Neutrophil (primary cell): ENCODE measurements around the gene ZNF385C.

ENCODE experiments used
- H3K27ac ChIP-seq: fragments of 200-600 bp; sonication (generic); 2 replicates; pipeline ENCODE4 v1.5.1; 2016; ENCODE audit warnings: mild to moderate bottlenecking, moderate library complexity
- H3K27me3 ChIP-seq: fragments of 200-600 bp; sonication (generic); 2 replicates; pipeline ENCODE4 v1.6.0; 2016; ENCODE audit warnings: mild to moderate bottlenecking
- H3K36me3 ChIP-seq: fragments of 200-600 bp; sonication (generic); 2 replicates; pipeline ENCODE4 v1.5.1; 2017
- H3K4me1 ChIP-seq, 2 experiments: fragments of 200-600 bp in 1 of 2; sonication (generic) in 1 of 2; 1 replicate in 1 of 2; 2 replicates in 1 of 2; pipeline versions ENCODE4 v1.5.1 to v1.6.1; 2013 to 2016; ENCODE audit warnings: low read depth in 1 of 2, low read length in 1 of 2, mild to moderate bottlenecking in 1 of 2, moderate library complexity in 1 of 2; ENCODE audit not compliant: control insufficient read depth in 1 of 2, insufficient read depth in 1 of 2
- H3K4me3 ChIP-seq, 2 experiments: fragments of 200-600 bp in 1 of 2; sonication (generic) in 1 of 2; 1 replicate in 1 of 2; 2 replicates in 1 of 2; pipeline ENCODE4 v1.5.1; 2013 to 2016; ENCODE audit warnings: low read depth in 1 of 2, low read length in 1 of 2, mild to moderate bottlenecking in 1 of 2, moderate library complexity in 1 of 2
- H3K9me3 ChIP-seq: fragments of 200-600 bp; sonication (generic); 2 replicates; pipeline ENCODE4 v1.5.1; 2016
- TF ChIP-seq, protein P1 (sequence below): fragments of 200-600 bp; sonication (generic); IDR thresholded peaks from 2 replicates; pipeline ENCODE4 v1.5.1; 2016; ENCODE audit warnings: antibody characterized with exemption

ZNF385C gene

DNA sequence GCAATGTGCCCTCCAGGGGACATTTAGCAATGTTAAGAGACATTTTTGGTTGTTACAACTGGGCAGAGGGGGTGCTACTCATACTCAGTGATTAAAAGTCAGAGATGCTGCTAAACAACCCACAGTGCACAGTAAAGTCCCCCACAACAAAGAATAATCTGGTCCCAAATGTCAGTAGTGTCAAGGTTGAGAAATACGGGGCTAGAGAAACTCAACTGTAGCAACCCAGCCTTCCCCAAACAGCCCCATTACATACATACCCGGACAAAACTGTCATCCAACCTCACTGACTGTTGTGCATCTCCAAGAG, 101.5 kb downstream of the ZNF385C start:
- Histone ChIP-seq H3K4me1 (peaks cover 13 to 16% of the 10 kb centered on the region in 2 experiments), H3K27ac (no peak overlapping the region), H3K9me3 (no peaks in the 10 kb centered on the region), H3K36me3 (peaks cover 84% of the 10 kb centered on the region), H3K27me3 (no peaks in the 10 kb centered on the region), H3K4me3 (no peak overlapping the region)
- TF ChIP-seq, protein P1, sequence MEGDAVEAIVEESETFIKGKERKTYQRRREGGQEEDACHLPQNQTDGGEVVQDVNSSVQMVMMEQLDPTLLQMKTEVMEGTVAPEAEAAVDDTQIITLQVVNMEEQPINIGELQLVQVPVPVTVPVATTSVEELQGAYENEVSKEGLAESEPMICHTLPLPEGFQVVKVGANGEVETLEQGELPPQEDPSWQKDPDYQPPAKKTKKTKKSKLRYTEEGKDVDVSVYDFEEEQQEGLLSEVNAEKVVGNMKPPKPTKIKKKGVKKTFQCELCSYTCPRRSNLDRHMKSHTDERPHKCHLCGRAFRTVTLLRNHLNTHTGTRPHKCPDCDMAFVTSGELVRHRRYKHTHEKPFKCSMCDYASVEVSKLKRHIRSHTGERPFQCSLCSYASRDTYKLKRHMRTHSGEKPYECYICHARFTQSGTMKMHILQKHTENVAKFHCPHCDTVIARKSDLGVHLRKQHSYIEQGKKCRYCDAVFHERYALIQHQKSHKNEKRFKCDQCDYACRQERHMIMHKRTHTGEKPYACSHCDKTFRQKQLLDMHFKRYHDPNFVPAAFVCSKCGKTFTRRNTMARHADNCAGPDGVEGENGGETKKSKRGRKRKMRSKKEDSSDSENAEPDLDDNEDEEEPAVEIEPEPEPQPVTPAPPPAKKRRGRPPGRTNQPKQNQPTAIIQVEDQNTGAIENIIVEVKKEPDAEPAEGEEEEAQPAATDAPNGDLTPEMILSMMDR, result no peak

DNA sequence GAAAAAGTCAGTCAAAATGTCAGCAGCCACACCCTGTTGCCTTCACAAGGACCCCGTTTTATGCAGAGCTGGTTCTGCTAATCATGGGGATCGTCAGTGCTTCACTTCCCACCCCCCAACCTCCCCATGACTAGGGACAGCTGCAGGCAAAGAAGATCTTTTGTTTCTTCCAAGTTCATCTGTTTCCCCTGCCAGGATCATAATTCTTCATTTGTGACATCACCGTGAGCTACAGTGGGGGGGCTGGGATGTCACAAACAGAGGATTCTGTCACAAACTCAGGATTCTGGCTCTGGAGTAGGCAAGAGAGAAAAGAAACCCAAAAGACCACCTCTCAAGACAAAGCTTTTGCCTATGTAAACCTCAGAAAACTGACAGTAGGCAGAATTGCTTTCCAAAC, 105.7 kb downstream of the ZNF385C start:
- TF ChIP-seq, protein P1, result no peak
- H3K4me3 ChIP-seq, result no peak overlapping the region
- no peaks in the 10 kb centered on the region for H3K9me3 ChIP-seq
- peaks cover 0 to 6% of the 10 kb centered on the region in 2 experiments for H3K4me1 ChIP-seq
- no peak overlapping the region for H3K27ac ChIP-seq
- no peaks in the 10 kb centered on the region for H3K27me3 ChIP-seq
- H3K36me3 ChIP-seq, result peaks cover 100% of the 10 kb centered on the region

DNA sequence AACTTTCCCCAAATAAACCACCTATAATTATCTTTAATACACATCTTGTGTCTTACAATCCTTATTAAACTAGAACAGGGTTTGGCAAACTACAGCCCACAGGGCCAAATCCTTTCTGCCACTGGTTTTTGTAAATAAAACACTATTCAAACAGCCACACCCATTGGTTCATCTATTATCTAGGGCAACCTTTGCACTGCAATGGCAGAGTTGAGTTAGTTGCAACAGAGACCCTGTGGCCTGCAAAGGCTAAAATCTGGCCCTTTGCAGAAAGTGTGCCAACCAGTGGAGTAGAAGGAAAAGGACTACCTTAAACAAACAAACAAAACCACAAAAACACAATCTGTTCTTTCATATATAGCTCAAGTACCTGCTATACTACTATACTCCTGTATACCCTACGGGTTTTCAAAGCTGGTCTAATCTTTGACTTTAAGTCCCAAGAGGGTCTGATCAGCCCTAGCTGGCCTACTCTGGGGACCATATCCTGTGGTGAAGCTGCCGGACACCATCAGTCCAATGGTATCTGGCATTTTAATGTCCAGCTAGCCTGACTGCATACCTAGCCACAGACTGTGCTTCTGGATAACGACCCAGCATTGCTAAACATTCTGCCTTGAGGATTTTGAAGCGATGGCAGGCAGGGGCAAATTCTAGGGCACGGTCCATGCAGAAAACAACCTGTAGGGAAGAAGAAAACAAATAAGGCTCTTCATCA, 108.4 kb downstream of the ZNF385C start:
- TF ChIP-seq, protein P1, result no peak
- H3K4me3 ChIP-seq, result no peak overlapping the region
- peaks cover 99% of the 10 kb centered on the region for H3K36me3 ChIP-seq
- no peaks in the 10 kb centered on the region for H3K27me3 ChIP-seq
- no peaks in the 10 kb centered on the region for H3K9me3 ChIP-seq
- H3K27ac ChIP-seq, result no peak overlapping the region
- H3K4me1 ChIP-seq, result peaks cover 0 to 9% of the 10 kb centered on the region in 2 experiments

DNA sequence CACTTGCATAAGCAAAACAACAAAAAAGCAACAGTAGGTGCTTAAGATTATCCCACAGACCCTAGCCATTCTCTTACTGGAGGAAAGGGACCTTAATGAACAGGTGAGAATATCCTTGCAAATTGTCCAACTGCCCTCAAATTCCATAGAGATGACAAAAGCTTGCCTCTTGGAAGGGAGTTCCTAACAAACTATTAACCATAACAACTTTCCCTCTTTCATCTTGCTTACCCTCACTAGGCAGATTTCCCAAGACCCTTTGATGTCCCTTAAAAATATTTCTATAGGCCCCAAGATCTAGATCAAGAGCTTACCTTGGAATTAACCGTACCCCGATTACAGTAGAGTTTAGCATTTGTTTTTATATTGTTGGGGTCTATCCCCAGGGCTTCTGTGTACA, 109.9 kb downstream of the ZNF385C start:
- no peak overlapping the region for H3K27ac ChIP-seq
- no peaks in the 10 kb centered on the region for H3K27me3 ChIP-seq
- no peak overlapping the region for H3K4me3 ChIP-seq
- peaks cover 94% of the 10 kb centered on the region for H3K36me3 ChIP-seq
- no peaks in the 10 kb centered on the region for H3K9me3 ChIP-seq
- TF ChIP-seq, protein P1, result no peak
- H3K4me1 ChIP-seq, result peaks cover 0 to 9% of the 10 kb centered on the region in 2 experiments

DNA sequence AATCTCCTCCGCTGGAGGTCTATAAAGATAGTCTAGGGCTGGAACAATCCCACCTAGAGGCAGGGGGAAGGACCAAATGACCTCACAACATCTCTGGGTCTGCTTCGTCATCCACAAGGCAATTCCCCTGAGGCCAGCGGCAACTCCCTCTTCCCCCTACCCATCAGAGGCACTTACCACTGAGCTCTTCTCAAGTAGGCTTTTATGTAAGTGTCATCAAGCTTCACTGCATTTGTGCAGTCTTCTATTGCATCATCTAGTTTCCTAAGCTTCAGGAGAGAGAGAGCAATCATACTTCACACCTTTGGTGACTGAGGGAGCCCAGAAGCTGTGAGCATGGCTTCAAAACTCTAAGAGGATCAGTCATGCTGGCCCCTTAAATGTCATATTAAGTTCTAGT, 110.6 kb downstream of the ZNF385C start:
- Histone ChIP-seq H3K27ac (no peak overlapping the region), H3K36me3 (peaks cover 92% of the 10 kb centered on the region), H3K4me3 (no peak overlapping the region), H3K27me3 (no peaks in the 10 kb centered on the region), H3K9me3 (no peaks in the 10 kb centered on the region), H3K4me1 (peaks cover 0 to 9% of the 10 kb centered on the region in 2 experiments)
- TF ChIP-seq, protein P1, result no peak
